ENCODE data around the gene RNU4-1.
A peak's percentile ranks its signal among the peaks of the same experiment; 100 is the strongest.

The RNU4-1 gene

DNA sequence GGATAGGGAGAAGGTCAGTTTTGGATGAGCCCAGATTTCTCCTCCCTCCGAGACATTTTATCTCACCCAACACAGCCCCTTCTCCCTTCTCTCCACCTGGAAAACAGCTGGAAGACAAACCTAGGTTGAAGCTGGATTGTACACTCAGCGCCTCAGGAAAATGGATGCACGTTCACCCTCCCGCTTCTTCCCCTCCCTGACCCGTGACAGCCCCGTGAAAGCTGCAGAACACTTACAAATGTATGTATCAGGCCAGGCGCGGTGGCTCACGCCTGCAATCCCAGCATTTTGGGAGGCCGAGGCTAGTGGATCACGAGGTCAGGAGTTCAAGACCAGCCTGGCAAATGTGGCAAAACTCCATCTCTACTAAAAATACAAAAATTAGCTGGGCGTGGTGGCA, 5.5 kb downstream of the RNU4-1 start:
- no peak for DNase-seq

- DNase-seq, result no peak
Measured at GRCh38 chr12:120286768-120287490, 6.1 kb downstream of the RNU4-1 start.

DNA sequence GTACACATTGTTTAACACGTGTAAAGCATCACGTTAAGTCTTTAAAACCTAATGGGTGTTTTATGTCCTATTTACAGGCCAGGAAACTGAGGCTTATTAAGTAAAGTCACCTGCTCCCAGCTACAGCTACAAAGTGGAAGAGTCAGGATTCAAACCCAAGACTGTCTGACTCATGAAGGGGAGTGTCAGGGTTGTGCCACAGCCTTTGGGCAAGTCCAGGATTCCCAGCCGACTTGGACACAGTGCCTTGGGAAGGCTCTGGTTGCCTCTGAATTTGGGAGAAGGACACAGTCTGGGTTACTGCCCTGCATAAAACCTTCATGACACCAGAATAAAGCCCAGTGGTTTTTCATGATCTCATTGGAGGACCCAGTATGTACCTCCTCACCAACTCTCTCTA, 8.7 kb downstream of the RNU4-1 start:
- no peak for DNase-seq

DNA sequence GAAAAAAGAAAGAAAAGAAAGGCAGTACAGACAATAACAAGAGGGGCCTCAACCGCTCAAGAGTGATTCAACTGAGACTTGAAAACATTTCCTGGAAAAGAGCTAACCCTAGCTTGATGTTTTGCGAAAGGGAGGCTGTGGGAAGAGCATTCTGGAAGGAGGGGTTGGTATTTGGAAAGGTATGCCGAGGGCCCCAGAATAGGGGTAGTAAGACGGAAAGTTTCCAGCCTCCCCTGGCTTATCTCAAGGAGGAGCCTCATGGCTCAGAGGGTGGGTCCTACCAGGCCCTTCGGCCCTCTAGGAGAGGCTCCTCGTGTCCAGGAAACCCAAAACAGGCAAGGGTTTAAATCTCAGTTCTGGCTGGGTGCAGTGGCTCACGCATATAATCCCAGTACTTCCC, 9.7 kb downstream of the RNU4-1 start:
- DNase-seq, result no peak

DNA sequence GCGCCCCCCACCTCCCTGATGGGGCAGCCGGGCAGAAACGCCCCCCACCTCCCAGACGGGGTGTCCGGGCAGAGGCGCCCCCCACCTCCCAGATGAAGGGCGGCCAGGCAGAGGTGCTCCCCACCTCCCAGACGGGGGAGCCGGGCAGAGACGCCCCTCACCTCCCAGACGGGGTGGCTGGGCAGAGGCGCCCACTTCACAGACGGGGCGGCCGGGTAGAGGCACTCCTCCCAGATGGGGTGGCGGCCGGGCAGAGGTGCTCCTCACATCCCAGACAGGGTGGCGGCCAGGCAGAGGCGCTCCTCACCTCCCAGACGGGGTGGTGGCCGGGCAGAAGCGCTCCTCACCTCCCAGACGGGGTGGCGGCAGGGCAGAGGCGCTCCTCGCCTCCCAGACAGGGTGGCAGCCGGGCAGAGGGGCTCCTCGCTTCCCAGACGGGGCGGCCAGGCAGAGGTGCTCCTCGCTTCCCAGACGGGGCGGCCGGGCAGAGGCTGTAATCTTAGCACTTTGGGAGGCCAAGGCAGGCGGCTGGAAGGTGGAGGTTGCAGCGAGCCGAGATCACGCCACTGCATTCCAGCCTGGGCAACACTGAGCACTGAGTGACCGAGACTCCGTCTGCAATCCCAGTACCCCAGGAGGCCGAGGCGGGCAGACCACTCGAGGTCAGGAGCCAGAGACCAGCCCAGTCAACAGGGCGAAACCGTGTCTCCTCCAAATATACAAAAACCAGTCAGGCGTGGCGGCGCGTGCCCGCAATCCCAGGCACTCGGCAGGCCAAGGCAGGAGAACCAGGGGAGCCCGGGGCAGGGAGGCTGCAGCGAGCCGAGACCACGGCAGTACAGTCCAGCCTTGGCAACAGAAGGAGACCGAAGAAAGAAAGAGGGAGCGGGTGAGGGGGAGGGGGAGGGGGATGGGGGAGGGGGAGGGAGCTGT, 14.6 kb downstream of the RNU4-1 start:
- no peak for DNase-seq

DNA sequence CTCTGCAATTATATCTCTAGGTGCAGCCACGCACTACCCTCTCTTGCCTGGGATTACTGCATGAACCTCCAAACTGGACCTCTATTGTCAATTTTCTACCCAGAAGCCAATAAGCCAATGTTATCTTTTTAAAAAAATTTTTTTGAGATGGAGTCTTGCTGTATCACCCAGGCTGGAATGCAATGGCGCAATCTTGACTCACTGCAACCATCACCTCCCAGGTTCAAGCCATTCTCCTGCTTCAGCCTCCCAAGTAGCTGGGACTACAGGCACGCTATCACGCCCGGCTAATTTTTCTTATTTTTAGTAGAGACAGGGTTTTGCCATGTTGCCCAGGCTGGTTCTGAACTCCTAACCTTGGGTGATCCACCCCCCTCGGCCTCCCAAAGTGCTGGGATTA, 16.3 kb downstream of the RNU4-1 start:
- no peak for DNase-seq

- DNase-seq, result no peak
Measured at GRCh38 chr12:120267736-120268135, 25.3 kb downstream of the RNU4-1 start.

DNA sequence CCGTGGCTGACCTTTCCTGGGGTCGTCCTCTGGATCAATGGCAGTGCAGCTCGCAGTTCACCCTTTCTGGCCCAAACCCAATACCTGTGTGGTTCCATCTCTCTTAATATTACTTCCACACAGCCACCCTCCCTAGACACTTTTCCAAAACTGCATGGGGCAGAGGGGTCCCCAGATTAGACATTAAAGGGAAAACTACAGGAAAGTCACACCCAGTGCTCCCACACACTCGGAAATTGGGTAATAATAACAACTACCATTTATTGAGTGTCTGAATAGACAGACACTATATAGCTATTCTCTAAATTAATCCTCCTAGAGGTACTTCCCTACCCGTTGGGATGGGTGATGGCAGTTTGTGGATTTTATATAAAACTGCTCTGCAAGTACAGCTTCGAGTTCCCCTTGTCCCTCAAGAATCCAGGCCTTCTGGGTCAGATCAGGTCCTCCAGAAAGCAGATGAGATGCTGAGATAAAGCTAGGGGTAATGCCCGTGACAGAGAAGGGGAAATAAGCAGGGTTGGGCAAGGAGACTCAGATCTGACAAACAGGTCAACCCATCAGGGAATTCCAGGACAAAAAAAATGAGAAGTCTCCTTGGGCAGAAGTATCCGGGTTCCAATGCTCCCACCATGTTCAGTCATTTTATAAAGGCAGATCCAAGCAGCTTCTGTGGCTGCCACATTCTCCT, 26.7 kb downstream of the RNU4-1 start:
- DNase-seq, result no peak

- DNase-seq, result peak; percentile 78
Measured at GRCh38 chr12:120265473-120266179, 27.4 kb downstream of the RNU4-1 start, which contains the start of gene PXN. Gene PXN, minus strand, starts transcription at chr12:120265730. Its CDS starts 101 bp downstream, at chr12:120265629.

GRCh38 chr12:120264904-120265472, 28.0 kb downstream of the RNU4-1 start:
- no peak for DNase-seq

DNA sequence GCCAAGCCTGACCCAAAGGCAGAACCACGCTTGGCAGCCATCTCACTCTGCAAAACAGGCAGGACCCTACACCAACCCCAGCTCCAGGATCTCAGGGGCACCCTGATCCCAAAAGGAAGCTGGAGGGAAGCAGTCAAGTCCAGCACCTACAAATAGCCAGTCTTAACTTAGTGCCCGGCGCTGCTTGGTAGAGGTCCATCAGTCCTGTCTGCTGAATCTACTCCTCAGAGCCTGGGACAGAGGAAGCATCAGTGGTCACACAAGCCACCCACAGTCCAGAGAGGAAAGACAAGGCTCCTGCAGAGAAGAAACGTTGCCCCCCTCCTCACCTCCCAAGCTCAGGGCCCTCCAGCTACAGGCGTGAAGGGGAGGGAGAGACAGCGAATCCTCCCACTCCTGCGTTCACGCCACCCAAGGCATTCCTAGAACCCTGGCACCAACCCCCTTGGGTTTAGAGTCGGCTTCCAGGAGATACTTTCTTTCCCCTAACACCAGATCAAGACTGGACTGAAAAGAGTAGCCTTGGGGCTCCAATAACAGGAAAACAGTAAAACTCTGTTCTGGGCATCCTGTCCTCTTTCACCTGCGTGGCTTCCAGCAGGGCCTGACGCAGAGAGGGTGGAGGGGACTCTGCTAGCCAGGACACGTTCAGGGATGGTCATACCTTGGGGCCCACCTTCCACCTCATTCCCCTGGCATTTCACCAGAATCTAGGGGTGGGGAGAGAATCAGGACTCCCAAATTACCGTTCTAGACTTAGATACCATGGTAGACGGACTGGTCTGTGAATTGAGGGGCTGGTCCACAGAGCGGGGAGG, 28.7 kb downstream of the RNU4-1 start:
- no peak for DNase-seq

DNA sequence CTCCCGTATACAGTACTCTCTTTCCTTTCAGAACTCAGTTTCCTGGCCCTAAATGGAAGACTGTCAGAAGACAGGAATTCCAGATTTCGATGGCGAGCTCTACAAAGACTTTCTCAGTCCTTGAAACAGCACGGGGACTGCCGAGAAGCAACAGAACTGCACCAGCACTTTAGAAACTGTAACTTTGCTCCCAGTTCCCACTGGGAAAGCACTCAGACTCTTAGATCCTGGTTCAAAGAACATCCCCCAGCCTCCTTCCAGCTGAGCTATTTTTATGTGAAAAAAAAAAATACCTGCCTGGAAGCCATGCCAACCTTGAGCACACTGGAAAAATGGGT, 29.3 kb downstream of the RNU4-1 start:
- DNase-seq, result no peak

DNA sequence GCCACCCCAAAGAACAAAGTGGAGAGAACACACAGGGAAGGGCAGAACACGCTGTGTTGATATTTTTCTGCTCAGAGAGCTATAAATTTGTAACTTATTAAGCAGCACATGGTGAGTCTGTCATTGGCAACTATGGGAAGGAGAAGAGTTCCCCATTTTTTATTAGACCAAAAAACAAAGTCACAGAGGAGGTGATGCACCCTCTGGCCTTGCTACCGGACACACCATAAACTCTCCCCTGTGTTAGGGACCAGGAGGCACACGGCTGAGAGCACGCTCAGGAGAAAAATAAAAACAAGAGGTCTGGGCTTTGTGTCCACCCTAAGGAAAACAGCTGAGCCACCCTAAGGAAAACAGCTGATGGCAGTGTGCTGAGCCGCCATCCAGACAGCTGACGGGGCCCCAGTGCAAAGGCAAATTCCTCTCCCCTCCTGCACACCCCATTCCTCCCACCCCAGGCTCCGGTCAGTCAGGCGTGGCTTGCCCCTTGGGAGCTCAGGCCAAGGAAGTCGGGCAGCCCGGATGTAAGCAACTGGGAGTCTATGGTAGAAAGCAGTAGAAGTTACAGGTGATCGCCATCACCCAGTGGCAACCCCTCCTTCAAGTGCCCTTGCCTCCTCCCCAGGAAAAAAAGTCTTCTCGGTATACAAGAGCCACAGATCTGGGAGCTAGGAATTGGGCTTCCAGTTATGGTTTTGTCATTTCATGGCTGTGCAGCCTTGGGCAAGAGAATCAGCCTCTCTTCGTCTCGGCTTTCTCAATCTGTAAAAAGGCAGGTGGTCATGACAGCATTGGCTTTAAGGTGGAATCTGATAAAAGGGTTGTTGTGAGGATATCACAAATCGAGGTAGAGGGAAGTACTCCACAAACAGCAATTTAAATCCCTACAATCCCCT, 29.9 kb downstream of the RNU4-1 start:
- DNase-seq, result no peak

GRCh38 chr12:120261951-120262851, 30.8 kb downstream of the RNU4-1 start:
- peak; percentile 69 for DNase-seq

DNA sequence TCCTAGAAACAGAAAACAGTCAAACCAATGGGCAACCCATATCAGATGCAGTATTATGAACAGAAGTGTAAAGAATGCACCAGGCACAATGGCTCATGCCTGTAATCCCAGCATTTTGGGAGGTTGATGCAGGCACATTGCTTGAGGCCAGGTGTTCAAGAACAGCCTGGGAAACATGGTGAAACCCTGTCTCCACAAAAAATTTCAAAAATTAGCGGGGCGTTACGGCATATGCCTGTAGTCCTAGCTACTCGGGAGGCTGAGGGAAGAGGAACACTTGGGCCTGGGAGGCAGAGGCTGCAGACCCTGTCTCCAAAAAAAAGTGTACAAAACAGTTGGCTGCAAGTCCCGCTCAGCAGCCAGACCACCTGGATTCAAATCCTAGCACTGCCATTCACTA, 32.4 kb downstream of the RNU4-1 start:
- DNase-seq, result no peak

- DNase-seq, result no peak
Measured at GRCh38 chr12:120259418-120260202, 33.4 kb downstream of the RNU4-1 start.

DNA sequence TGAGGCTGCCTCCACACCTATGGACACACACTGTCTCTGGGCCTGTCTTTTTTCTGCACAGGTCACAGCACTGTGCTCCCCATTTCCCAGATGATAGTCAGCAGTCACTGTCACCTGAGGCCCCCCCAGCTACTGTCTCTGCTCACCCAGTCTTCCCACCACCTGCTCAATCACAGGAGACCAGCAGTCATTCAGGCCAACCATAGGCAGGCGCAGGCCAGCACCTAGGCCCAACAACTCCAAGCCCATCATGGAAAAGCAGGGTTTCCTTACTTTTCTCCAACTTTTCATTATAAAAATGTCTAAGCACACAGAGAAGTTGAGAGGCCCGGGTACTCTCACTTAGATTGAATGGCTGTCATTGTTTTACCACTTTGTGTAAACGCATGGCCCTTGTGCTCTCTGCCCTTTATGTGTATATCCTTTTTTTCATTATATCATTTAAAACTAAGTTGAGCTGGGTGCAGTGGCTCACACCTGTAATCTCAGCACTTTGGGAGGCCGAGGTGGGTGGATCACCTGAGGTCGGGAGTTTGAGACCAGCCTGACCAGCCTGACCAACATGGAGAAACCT, 34.6 kb downstream of the RNU4-1 start:
- no peak for DNase-seq
